Ovary (tissue), 9 donors: Measurements from ENCODE around the gene AP3M1. TPM values are rescaled to one million over a fixed set of nuclear protein-coding genes. Genes with fewer than 3 reads are reported as not detected.
"Not testable (repeated sequence)": the region's sequence is repeated elsewhere in the genome, so short reads cannot be mapped to it uniquely, and the experiment has no call there.

ENCODE experiments used
- DNase-seq, 5 donors: peaks; one replicate each; pipeline ENCODE4 v3.0.0-alpha.2; 2019 to 2020
- H3K27ac ChIP-seq, 2 donors: fragments of 200-600 bp; one replicate each; pipeline versions ENCODE4 v1.5.1 to v1.8.0; 2019 to 2022
- H3K27me3 ChIP-seq: fragments of 200-600 bp; one replicate; pipeline ENCODE4 v1.8.0; 2022
- H3K36me3 ChIP-seq: fragments of 200-600 bp; sonication (generic); one replicate; pipeline ENCODE4 v1.5.1; 2019
- H3K4me1 ChIP-seq: one replicate; pipeline ENCODE4 v1.8.1; 2013; ENCODE audit warnings: mild to moderate bottlenecking, moderate library complexity; ENCODE audit not compliant: insufficient read depth
- H3K4me3 ChIP-seq: fragments of 200-600 bp; sonication (generic); one replicate; pipeline ENCODE4 v1.5.1; 2017
- H3K9me3 ChIP-seq, 2 donors: fragments of 200-600 bp in 1 of 2; sonication (generic) in 1 of 2; one replicate each; pipeline versions ENCODE4 v1.5.1 to v1.8.1; 2013 to 2019; ENCODE audit warnings: mild to moderate bottlenecking in 1 of 2, moderate library complexity in 1 of 2
- EP300 ChIP-seq: sonication (generic); formaldehyde crosslinking; IDR thresholded peaks from one replicate; pipeline ENCODE4 v1.6.1; 2017; ENCODE audit warnings: antibody characterized with exemption
- POLR2A ChIP-seq: fragments of 450-650 bp; IDR thresholded peaks from one replicate; pipeline ENCODE4 v1.6.1; 2017; ENCODE audit warnings: antibody characterized with exemption, mild to moderate bottlenecking, moderate library complexity
- WGBS, 3 donors: extraction: QIAGEN DNeasy Blood & Tissue Kit in 1 of 3; methylation state at CpG; one replicate each; pipeline versions ENCODE4 v1.1.5 to v1.1.7; 2013 to 2017; 5-methylcytosine and 5-hydroxymethylcytosine counted together
- intact Hi-C, 4 donors: fragments of 100-400 bp; cut with DNase I; formaldehyde crosslinking; loops; one replicate each; pipeline versions ENCODE4 v1.11.0 to v1.15.1; 2022 to 2023
- polyA plus RNA-seq, 2 donors: library from polyadenylated mRNA; stranded (reverse); fragments of 200-250 nt in 1 of 2; fragments of 350-450 nt in 1 of 2; fragmentation: Illumina TruSeq in 1 of 2; extraction: RNeasy Lipid Tissue Mini Kit (QIAGEN cat#74804) in 1 of 2; gene quantifications; one replicate each; pipeline ENCODE4 v1.2.3, GENCODE V29; 2013 to 2014
- total RNA-seq, 7 donors: library from RNA; depleted of rRNA in 2 of 7; stranded (reverse); fragments of >200 nt in 2 of 7; fragmentation: NEBNext Ultra II Directional in 3 of 7; extraction: Animal tissue kit (Norgen Biotek cat#: 25700) in 3 of 7; gene quantifications; one replicate each; pipeline versions ENCODE4 v1.1.0 to v1.2.4, GENCODE V29; 2016 to 2023
- TF ChIP-seq, protein P1 (sequence below), 3 donors: fragments of 450-650 bp in 2 of 3; fragments of 200-600 bp in 1 of 3; IDR thresholded peaks; one replicate each; pipeline versions ENCODE4 v1.5.1 to v1.8.0; 2016 to 2022; ENCODE audit warnings: antibody characterized with exemption in 3 of 3, mild to moderate bottlenecking in 1 of 3
- donor health status: DM: no; HTN: no; CAD: no; lungs with moderate emphysema.
- donor health status: DM: no; HTN: no; CAD: no.
- donor health status: Bipolar disorder and iron deficiency.
- donor health status: DM: yes; HTN: yes; CAD: no.
- donor health status: DM: no; HTN: no; CAD: no.
- donor health status: DM: yes; HTN: yes; CAD: no.

Gene AP3M1
- total and polyA plus RNA-seq, 9 donors = 12.0 to 37.9 (median 29.6) TPM

DNA sequence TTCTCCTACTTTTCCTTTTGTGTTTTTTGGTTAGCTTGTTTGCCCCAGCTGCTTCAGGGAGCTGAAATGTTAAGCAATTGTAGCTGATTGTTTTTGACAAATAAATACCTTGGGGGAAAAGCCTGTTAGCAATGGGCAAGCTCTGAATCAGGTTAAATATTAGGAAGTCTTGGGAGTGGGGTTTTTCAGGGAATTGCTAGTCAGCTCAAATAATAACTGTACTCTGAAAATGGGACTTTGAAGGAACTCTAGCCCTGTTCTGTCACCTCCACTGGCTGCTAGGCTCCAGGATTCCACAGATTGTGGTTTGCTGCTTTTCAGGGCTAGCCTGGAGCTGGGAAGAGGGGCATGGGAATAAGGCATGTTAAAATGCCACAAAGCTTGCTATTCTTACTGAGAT, 39.9 kb upstream of the AP3M1 start:
- Histone ChIP-seq H3K27ac (no peak overlapping the region), H3K27me3 (no peaks in the 10 kb centered on the region), H3K9me3 (no peaks in the 10 kb centered on the region), H3K4me1 (no peaks in the 10 kb centered on the region), H3K36me3 (no peaks in the 10 kb centered on the region), H3K4me3 (no peak overlapping the region)
- intact Hi-C loops = no loop called here
- DNase-seq = no peak
- no peak for TF ChIP-seq POLR2A
- TF ChIP-seq, protein P1, sequence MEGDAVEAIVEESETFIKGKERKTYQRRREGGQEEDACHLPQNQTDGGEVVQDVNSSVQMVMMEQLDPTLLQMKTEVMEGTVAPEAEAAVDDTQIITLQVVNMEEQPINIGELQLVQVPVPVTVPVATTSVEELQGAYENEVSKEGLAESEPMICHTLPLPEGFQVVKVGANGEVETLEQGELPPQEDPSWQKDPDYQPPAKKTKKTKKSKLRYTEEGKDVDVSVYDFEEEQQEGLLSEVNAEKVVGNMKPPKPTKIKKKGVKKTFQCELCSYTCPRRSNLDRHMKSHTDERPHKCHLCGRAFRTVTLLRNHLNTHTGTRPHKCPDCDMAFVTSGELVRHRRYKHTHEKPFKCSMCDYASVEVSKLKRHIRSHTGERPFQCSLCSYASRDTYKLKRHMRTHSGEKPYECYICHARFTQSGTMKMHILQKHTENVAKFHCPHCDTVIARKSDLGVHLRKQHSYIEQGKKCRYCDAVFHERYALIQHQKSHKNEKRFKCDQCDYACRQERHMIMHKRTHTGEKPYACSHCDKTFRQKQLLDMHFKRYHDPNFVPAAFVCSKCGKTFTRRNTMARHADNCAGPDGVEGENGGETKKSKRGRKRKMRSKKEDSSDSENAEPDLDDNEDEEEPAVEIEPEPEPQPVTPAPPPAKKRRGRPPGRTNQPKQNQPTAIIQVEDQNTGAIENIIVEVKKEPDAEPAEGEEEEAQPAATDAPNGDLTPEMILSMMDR (IDR thresholded peaks at IDR 0.05) = no peak
- TF ChIP-seq EP300 = no peak

DNA sequence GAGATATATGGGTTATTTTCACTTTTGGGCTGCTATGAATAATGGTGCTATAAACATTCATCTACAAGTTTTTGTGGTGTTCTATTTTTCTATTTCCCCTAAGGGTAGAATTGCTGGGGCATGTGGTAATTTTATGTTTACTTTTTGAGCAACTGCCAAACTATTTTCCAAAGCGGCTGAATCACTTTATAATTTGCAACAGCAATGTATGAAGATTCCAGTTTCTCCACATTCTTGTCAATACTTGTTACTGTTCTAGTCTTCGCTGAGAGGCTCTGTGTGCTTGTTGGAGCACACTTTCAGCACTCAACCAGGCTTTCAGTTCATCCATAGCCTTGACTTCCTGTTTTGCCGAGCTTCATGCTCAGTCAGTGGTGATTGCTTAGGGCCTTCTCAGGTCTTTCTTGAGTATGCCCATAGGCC, 39.4 kb upstream of the AP3M1 start:
- H3K27me3 ChIP-seq = no peaks in the 10 kb centered on the region
- no peak overlapping the region for H3K27ac ChIP-seq
- intact Hi-C loops = no loop called here
- DNase-seq = no peak
- no peaks in the 10 kb centered on the region for H3K9me3 ChIP-seq
- TF ChIP-seq, protein P1 (IDR thresholded peaks at IDR 0.05) = no peak
- TF ChIP-seq POLR2A (no peak), EP300 (no peak)
- H3K4me1 ChIP-seq = no peaks in the 10 kb centered on the region
- no peaks in the 10 kb centered on the region for H3K36me3 ChIP-seq
- WGBS, 3 donors = 53 to 82% (median 58%) methylated on average over 3 of the region's 3 CpGs
- no peak overlapping the region for H3K4me3 ChIP-seq

GRCh38 chr10:74188617-74189016, 38.0 kb upstream of the AP3M1 start:
- 97 to 98% (median 97%) methylated on average over 13 of the region's 13 CpGs for whole genome bisulfite sequencing, 3 donors
- intact Hi-C loops, H3K27ac ChIP-seq, H3K4me1 ChIP-seq, H3K36me3 ChIP-seq, H3K9me3 ChIP-seq, H3K27me3 ChIP-seq, H3K4me3 ChIP-seq, DNase-seq: not testable (repeated sequence)

DNA sequence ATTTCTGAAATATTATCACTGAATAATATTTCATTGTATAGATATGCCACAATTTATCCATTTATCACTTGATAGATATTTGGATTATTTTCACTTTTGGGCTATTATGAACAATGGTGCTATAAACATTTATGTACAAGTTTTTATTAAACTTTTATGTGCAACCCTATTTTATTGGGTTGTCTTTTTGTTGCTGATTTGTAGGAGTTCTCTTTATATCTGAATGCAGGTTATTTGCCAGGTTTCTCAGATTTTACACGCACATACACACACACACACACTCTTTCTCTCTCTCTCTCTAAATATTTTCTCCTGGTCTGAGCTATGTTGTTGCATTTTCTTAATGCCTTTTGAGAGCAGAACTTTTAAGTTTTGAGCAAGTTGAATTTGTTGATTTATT, 36.6 kb upstream of the AP3M1 start:
- Histone ChIP-seq H3K4me1 (no peaks in the 10 kb centered on the region), H3K4me3 (no peak overlapping the region), H3K27ac (no peak overlapping the region), H3K27me3 (no peaks in the 10 kb centered on the region), H3K9me3 (no peaks in the 10 kb centered on the region), H3K36me3 (no peaks in the 10 kb centered on the region)
- 64 to 83% (median 71%) methylated on average over 1 of the region's 1 CpG for WGBS, 3 donors
- intact Hi-C loops = no loop called here
- DNase-seq = no peak
- TF ChIP-seq, protein P1 (IDR thresholded peaks at IDR 0.05) = no peak
- TF ChIP-seq EP300 (no peak), POLR2A (no peak)

GRCh38 chr10:74186678-74187077, 36.0 kb upstream of the AP3M1 start:
- Histone ChIP-seq H3K36me3 (no peaks in the 10 kb centered on the region), H3K4me3 (no peak overlapping the region), H3K4me1 (no peaks in the 10 kb centered on the region), H3K9me3 (no peaks in the 10 kb centered on the region), H3K27me3 (no peaks in the 10 kb centered on the region), H3K27ac (no peak overlapping the region)
- intact Hi-C loops = no loop called here
- TF ChIP-seq, protein P1 (IDR thresholded peaks at IDR 0.05) = no peak
- TF ChIP-seq EP300 = no peak
- TF ChIP-seq POLR2A = no peak
- DNase-seq = no peak
